Fibroblast of the aortic adventitia (primary cell): ENCODE measurements around the gene GPX2. TPM values are rescaled to one million over a fixed set of nuclear protein-coding genes. Genes with fewer than 3 reads are reported as not detected.

Source experiments
- DNase-seq: peaks from one replicate; pipeline ENCODE4 v3.0.0-alpha.2; 2010; ENCODE audit warnings: low read depth
- H3K4me3 ChIP-seq: 2 replicates; pipeline ENCODE4 v1.5.1; 2011; ENCODE audit warnings: low read depth, mild to moderate bottlenecking, control low read depth, low read length, moderate library complexity
- total RNA-seq: library from RNA; depleted of rRNA; stranded (reverse); fragments of >200 nt; gene quantifications from 2 replicates; pipeline ENCODE4 v1.2.3, GENCODE V29; 2012; ENCODE audit warnings: low replicate concordance
- TF ChIP-seq, protein P1 (sequence below): IDR thresholded peaks from 2 replicates; pipeline ENCODE4 v1.5.1; 2011; ENCODE audit warnings: mild to moderate bottlenecking, low read length, control low read depth, inconsistent platforms; ENCODE audit not compliant: insufficient read depth

The GPX2 gene
- total RNA-seq, 1 donor, result not detected

DNA sequence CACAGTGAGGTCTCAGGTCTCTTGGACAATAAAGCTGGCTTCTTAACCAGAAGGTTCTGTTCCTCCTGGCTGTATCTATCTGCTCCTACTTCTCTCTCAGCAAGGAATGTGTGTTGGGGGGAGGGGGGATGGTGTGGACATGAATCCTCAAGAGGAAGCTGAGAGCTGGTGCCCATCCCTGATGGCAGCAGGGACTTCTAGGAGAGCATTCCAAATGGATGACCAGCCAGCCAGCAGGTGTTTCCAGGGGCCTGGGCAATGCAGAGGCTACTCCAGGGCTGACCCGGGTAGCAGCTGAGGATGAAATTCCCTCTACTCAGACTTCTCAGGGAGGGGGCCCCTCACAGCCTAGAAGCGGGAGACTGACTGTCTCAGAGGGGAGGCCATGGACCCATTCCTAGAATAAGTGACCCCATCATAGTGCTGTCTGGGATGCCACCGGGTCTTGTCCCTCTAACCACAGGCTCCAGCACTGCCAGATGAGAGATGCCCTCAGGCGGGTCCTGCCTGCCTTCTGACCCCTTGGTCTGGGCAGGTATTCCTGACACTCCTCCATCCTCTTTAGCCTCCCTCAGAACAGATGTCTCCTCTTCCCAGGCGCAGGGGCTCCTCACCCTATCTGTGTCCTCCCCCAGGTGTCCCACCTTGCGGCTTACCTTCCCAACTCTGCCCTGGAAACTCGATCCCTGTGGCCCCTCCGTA is 28.4 kb upstream of the GPX2 start:
- H3K4me3 ChIP-seq, result peak overlapping the region; percentile 74
- peak; percentile 5 for DNase-seq

DNA sequence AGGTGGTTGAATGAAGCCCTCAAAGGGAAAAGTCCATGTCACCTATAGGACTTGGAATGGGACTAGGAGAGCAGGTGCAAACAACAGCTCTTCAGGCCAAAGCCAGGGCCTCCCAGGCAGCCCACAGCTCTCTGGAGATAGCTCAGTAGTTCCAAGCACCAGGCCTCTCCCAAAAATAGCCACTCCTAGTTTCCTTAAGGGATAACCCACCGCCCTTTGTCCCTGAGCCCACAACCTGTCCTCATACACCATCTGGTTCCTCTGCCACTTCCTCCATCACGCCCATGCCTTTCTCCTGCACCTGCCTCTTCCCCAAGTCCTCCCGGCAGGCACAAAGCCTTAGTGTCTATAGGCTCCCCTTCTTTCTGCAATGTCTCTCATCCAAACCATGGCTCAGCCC is 27.5 kb upstream of the GPX2 start:
- TF ChIP-seq, protein P1, sequence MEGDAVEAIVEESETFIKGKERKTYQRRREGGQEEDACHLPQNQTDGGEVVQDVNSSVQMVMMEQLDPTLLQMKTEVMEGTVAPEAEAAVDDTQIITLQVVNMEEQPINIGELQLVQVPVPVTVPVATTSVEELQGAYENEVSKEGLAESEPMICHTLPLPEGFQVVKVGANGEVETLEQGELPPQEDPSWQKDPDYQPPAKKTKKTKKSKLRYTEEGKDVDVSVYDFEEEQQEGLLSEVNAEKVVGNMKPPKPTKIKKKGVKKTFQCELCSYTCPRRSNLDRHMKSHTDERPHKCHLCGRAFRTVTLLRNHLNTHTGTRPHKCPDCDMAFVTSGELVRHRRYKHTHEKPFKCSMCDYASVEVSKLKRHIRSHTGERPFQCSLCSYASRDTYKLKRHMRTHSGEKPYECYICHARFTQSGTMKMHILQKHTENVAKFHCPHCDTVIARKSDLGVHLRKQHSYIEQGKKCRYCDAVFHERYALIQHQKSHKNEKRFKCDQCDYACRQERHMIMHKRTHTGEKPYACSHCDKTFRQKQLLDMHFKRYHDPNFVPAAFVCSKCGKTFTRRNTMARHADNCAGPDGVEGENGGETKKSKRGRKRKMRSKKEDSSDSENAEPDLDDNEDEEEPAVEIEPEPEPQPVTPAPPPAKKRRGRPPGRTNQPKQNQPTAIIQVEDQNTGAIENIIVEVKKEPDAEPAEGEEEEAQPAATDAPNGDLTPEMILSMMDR, result no peak
- H3K4me3 ChIP-seq, result no peak overlapping the region
- no peak for DNase-seq

More for the DNA sequence above, 28.4 kb upstream of the GPX2 start:
- TF ChIP-seq, protein P1, result no peak

DNA sequence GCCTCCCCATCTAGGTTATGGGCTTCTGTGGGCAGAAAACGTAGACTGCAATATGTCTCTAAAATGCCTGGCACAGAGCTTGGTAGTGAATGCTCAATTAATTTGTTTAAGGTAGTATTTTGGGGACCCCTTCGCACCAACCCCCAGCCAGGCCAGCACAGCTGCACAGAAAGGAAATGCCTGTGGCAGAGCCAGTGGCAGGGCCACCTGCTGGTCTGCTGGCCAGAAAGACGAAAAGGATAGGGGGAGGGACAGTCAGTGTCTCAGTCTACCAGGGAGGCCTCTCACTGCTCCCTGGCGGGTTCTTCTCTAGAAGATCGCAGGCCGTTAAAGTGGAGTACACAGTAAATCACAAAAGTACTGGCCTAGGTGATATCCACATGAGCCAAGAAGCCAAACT is 26.1 kb upstream of the GPX2 start:
- no peak for DNase-seq
- TF ChIP-seq, protein P1, result no peak

DNA sequence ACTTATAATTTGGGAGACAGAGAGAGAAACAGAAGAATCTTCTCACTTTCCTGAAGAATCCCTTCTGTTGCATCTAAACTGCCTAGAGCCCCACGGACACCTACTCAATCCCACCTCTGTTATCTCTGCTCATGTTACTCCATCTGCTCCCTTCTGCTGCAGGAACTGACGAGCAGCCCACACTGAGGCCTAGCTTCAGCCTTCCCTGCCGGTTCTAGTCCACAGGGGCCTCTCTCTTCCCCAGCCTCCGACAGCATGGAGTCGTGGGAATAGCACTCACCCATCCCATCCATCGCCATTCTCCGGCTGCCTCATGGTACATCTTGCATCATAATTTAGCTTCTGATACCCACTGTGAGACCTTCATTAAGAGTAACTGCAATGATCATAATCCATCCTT is 25.6 kb upstream of the GPX2 start:
- TF ChIP-seq, protein P1, result no peak
- H3K4me3 ChIP-seq, result no peak overlapping the region
- DNase-seq, result no peak

More for the DNA sequence above, 26.1 kb upstream of the GPX2 start:
- no peak overlapping the region for H3K4me3 ChIP-seq

DNA sequence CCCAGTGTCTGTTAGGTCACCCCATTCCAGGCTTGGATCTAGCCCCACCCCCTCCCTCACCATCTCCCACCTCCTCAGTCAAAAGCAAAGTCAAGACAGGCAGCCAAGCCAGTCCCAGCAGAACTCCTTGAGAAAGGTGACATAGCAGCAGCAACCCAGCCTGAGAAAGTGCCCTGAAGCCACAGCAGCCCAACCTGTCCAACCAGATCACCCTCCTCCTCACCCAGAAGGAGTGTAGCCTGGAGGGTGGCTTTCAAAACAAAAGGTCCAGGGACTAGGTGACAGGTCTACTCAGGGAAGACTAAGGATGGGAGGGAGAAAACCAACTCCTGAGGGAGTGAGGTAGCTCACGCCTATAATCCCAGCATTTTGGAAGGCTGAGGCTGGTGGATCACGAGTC is 24.4 kb upstream of the GPX2 start:
- DNase-seq, result no peak
- TF ChIP-seq, protein P1, result no peak
- H3K4me3 ChIP-seq, result no peak overlapping the region

DNA sequence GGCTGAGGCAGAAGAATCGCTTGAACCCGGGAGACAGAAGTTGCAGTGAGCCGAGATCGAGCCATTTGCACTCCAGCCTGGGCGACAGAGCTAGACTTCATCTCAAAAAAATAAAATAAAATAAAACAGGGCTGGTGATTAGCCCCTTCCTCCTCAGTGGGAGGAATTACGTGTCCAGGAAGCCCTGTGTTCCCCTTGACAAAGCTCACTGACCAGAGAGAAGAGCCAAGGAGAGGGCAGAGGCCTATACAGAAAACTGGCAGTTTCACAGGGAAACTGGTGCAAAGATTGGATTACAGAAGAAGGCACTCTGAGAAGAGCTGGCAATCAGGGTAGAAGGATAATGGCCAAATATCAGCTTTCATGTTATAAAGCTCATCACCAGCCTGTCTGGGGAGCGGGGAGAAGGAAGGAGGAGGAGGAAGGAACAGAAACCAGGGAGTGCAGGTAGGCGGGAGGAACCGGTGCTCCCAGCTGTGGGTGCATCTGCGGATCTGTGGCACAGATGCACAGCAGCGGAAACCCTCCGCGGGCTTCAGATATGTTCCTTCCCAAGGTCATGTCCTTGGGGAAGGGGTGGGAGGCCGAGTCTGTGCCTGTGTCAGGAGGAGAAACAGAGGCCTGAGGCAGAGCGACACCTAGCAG is 22.9 kb upstream of the GPX2 start:
- no peak for DNase-seq
- TF ChIP-seq, protein P1, result no peak

More for the DNA sequence above, 22.9 kb upstream of the GPX2 start:
- H3K4me3 ChIP-seq, result no peak overlapping the region
